HG03097 (cell line): ENCODE results near the gene SHKBP1.
"Not testable (repeated sequence)": the region's sequence is repeated elsewhere in the genome, so short reads cannot be mapped to it uniquely, and the experiment has no call there.

Experiments used
- ATAC-seq: cut with Tn5 transposase; IDR thresholded peaks from one replicate; pipeline ENCODE4 v1.9.1; 2021; ENCODE audit not compliant: unreplicated experiment, low FRiP score

SHKBP1 gene

GRCh38 chr19:40584007-40584406, 7.3 kb downstream of the SHKBP1 start:
- ATAC-seq = no peak

GRCh38 chr19:40585241-40585981, 8.7 kb downstream of the SHKBP1 start:
- no peak for ATAC-seq

- ATAC-seq = no peak
Measured at GRCh38 chr19:40585982-40586422, 9.3 kb downstream of the SHKBP1 start.

- ATAC-seq = no peak
Measured at GRCh38 chr19:40586611-40587010, 9.9 kb downstream of the SHKBP1 start.

GRCh38 chr19:40588110-40588854, 11.6 kb downstream of the SHKBP1 start:
- no peak for ATAC-seq

- ATAC-seq = no peak
Measured at GRCh38 chr19:40588926-40589569, 12.4 kb downstream of the SHKBP1 start.

- ATAC-seq = no peak
Measured at GRCh38 chr19:40589591-40590429, 13.1 kb downstream of the SHKBP1 start.

DNA sequence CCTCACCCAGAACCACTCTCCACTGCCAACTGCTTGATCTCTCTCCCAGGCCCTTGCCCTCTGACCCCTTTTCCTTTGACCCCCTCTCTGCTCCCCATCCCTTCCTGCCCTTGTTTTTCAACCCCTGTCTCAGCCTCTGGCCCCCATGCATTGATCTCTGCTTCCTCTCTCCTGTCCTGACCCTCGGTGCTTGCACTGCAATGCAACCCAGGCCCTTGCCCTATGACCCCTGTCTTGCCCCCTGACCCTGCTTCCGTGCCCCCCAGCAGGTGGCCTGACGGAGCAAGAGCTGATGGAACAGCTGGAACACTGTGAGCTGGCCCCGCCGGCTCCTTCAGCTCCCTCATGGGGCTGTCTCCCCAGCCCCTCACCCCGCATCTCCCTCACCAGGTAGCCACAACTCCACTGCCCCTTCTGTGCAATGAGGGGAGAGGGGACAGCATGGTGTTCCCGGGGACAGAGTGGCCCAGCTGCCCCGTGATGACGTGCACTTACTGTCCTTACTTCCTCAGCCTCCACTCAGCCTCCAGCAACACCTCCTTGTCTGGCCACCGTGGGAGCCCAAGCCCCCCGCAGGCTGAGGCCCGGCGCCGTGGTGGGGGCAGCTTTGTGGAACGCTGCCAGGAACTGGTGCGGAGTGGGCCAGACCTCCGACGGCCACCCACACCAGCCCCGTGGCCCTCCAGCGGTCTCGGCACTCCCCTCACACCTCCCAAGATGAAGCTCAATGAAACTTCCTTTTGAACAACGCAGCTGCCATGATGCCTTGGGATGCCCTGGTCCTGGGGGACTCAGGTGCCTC, 14.0 kb downstream of the SHKBP1 start:
- no peak for ATAC-seq

DNA sequence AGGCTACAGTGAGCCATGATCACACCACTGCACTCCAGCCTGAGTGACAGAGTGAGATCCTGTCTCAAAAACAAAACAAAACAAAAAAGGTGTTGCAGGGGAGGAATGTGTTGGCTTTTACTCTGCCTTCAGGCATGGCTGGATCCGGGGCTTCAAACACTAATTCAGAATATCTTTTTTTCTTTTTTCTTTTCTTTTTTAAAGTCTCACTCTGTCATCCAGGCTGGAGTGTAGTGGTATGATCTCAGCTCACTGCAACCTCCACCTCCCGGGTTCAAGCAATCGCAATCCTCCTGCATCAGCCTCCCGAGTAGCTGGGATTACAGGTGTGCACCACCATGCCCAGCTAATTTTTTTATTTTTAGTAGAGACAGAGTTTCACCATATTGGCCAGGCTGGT, 15.1 kb downstream of the SHKBP1 start:
- ATAC-seq = not testable (repeated sequence)

DNA sequence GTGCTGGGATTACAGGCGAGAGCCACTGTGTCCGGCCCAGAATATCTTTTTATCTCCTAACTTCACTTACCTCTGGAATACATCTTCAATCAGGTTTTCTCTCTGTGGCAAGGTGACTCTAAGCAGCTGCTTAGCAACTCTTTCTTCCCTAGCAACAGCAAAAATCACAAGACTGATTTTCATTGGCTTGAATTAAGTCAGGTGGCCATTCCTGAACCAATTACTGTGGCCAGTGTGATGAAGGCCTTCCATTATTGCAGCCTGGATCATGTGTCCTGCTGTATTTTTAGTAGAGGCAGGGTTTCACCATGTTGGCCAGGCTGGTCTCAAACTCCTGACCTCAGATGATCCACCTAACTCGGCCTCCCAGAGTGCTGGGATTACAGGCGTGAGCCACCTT, 15.5 kb downstream of the SHKBP1 start:
- no peak for ATAC-seq

DNA sequence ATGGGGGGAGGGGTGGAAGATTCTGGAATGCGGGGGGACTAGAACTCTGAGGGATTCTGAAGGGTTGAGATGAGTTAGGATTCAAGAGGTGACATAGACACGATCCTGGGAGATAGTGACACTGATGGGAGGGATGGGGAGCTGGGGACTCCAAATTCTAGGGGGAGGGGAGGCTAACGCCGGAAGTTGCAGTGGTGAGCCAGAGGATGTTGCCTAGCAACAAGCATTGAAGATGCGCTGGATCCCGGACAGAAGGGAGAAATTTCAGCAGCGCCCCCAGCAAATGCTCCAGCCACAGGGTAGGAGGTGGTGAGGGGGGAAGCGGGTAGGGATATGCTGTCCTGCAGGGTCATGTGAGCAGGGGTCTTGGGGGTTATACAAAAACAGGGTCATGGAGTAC, 17.6 kb downstream of the SHKBP1 start:
- no peak for ATAC-seq

DNA sequence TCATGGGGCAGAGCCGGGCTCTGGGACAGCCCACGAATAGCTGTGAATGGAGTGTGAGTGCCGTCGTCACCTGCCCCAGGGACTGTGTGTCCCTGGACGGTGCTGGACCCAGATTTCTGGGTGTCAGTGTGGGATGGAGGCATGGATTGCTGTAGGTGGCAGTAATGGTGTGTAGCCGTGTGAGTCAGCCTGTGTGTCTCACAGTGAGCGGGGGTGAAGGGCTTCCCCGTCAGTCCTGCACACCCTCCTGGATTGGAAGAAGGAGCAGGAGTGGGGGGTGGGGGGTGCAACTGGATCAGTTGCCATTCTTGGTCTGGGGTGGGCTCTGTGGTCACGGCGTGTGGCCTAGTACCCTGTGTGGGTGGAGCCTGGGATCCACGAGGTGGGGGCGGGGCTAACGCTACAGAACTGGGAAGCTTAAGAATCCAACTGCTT, 18.0 kb downstream of the SHKBP1 start:
- no peak for ATAC-seq

DNA sequence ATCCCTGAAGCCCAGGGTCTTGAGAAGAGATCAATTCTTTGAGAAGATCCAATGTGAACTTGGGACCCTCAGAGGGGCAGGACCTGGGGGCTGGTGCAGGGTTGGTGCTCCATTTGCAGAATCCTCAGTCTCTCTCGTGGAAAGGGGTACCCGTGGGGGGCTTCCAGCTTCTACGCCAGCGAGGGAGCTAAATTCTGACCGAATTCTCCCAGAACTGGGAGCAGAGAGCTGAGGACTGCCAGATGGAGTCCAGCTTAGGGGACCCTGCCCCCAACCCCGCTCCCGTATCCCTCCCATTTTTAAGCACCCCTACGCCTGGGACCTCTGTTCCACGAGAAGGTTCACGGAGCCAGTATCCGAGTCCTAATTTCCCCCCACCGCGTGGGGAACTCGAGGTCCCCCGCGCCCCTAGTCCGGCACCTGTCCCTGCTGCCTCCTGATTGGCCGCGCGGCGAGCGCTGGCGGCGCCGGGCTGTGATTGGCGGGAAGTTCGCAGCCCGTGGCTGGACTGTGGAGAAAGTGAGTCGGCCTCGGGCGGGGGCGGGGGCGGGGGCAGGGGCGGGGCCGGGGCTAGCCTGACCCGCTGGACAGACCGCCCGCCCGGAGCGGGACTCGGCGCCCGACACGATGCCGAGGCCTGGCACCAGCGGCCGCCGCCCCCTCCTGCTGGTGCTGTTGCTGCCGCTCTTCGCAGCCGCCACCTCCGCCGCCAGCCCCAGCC, 20.1 kb downstream of the SHKBP1 start:
- ATAC-seq = no peak

DNA sequence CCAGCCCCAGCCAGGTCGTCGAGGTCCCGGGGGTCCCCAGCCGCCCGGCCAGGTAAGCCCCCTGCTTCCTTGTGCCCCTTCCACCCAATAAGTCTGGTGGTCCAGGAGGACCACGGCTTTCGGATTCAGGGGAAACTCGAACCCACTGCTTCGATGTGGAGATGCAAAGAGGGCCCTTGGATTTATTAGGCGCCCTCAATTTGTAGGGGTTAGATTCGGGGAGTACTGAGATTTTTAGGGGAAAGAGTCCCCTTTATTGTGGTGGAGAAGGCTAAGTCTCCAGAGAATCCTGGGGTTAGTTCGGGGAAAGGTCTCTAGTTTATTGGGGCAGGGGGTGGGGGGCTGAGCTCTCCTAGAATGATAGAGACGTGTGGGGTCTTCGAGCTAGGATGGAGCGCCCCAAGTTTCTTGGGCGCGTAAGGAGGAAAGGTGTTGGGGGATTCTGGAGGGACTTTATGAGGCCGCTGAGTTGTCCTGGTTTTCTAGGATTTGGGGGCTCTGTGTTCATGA, 20.7 kb downstream of the SHKBP1 start:
- no peak for ATAC-seq

- ATAC-seq = peak; percentile 40
Measured at GRCh38 chr19:40598121-40598917, 21.6 kb downstream of the SHKBP1 start.

GRCh38 chr19:40598918-40599307, 22.2 kb downstream of the SHKBP1 start:
- no peak for ATAC-seq

DNA sequence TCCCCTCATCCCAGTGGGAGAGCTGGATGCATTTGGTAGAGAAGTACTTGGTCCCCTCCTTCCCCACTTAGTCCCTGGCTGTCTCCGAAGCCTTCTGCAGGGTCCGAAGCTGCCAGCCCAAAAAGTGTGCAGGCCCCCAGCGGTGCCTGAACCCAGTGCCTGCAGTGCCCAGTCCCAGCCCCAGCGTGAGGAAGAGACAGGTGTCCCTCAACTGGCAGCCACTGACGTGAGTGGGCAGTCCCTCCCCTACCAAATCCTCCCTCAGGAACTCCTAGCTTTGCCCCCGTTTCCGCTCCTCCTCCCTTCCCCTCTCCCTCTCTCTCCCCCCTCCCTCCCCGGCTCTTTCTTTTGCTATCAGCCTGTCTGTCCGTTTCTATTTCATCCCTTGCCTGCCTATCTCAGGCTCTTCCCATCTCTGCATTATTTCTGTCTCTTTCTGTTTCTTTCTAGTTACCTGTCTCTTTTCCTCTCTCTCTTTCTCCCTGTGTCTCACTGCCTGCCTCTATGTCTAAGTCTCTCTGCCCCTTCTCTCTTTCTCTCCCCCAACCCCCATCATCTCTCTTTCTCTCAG, 22.7 kb downstream of the SHKBP1 start:
- no peak for ATAC-seq
